Spleen (tissue), 11 donors: ENCODE results near the gene SLC25A18. TPM values are rescaled to one million over a fixed set of nuclear protein-coding genes. Genes with fewer than 3 reads are reported as not detected.

Experiments
- DNase-seq: peaks from one replicate; pipeline ENCODE4 v3.0.0-alpha.2; 2020
- H3K27ac ChIP-seq, 8 donors: fragments of 200-600 bp; sonication (generic) in 7 of 8; 1 replicate in 4 of 8; 2 replicates in 4 of 8; pipeline versions ENCODE4 v1.5.0 to v1.8.0; 2016 to 2021; ENCODE audit warnings: inconsistent platforms in 4 of 8, mild to moderate bottlenecking in 4 of 8, moderate library complexity in 1 of 8
- H3K27me3 ChIP-seq, 7 donors: fragments of 200-600 bp; sonication (generic) in 6 of 7; replicated peaks in 1 of 7; 1 replicate in 4 of 7; 2 replicates in 3 of 7; pipeline versions ENCODE4 v1.5.0 to v1.8.0; 2016 to 2021; ENCODE audit warnings: inconsistent platforms in 3 of 7, mild to moderate bottlenecking in 1 of 7
- H3K36me3 ChIP-seq, 6 donors: fragments of 200-600 bp; sonication (generic) in 5 of 6; 1 replicate in 4 of 6; 2 replicates in 2 of 6; pipeline versions ENCODE4 v1.5.0 to v1.8.0; 2016 to 2021; ENCODE audit warnings: inconsistent platforms in 2 of 6
- H3K4me1 ChIP-seq, 6 donors: fragments of 200-600 bp; sonication (generic) in 5 of 6; 1 replicate in 3 of 6; 2 replicates in 3 of 6; pipeline versions ENCODE4 v1.5.0 to v1.8.0; 2016 to 2021; ENCODE audit warnings: inconsistent platforms in 3 of 6
- H3K4me3 ChIP-seq, 8 donors: fragments of 200-600 bp; sonication (generic) in 7 of 8; 1 replicate in 4 of 8; 2 replicates in 4 of 8; pipeline versions ENCODE4 v1.5.0 to v1.8.0; 2016 to 2021; ENCODE audit warnings: inconsistent platforms in 4 of 8, mild to moderate bottlenecking in 4 of 8, moderate library complexity in 2 of 8
- H3K9me3 ChIP-seq, 8 donors: fragments of 200-600 bp; sonication (generic) in 7 of 8; 1 replicate in 4 of 8; 2 replicates in 4 of 8; pipeline versions ENCODE4 v1.5.0 to v1.8.0; 2016 to 2021; ENCODE audit warnings: inconsistent platforms in 4 of 8
- POLR2A ChIP-seq, 3 donors: fragments of 450-650 bp; IDR thresholded peaks; one replicate each; pipeline ENCODE4 v1.5.1; 2017; ENCODE audit warnings: antibody characterized with exemption in 3 of 3, mild to moderate bottlenecking in 1 of 3
- POLR2AphosphoS5 ChIP-seq, 3 donors: sonication (generic); formaldehyde crosslinking; IDR thresholded peaks; one replicate each; pipeline ENCODE4 v1.5.1; 2017; ENCODE audit warnings: antibody characterized with exemption in 3 of 3
- WGBS, 5 donors: extraction: QIAGEN DNeasy Blood & Tissue Kit in 3 of 5; methylation state at CpG; one replicate each; pipeline versions ENCODE4 v1.1.5 to v1.1.7; 2013 to 2018; 5-methylcytosine and 5-hydroxymethylcytosine counted together
- intact Hi-C: fragments of 100-400 bp; cut with DNase I; formaldehyde crosslinking; loops from one replicate; pipeline ENCODE4 v1.15.0; 2023; ENCODE audit warnings: low total_unique reads
- polyA plus RNA-seq, 3 donors: library from polyadenylated mRNA; stranded (reverse); fragments of 200-250 nt; gene quantifications; one replicate each; pipeline ENCODE4 v1.2.1, GENCODE V29; 2013
- total RNA-seq, 7 donors: library from RNA; depleted of rRNA in 3 of 7; stranded (reverse); fragments of >200 nt in 3 of 7; fragmentation: NEBNext Ultra II Directional in 4 of 7; extraction: Animal tissue kit (Norgen Biotek cat#: 25700) in 4 of 7; gene quantifications; one replicate each; pipeline versions ENCODE4 v1.1.0 to v1.2.1, GENCODE V29; 2016 to 2021
- TF ChIP-seq, protein P1 (sequence below), 11 experiments: fragments of 200-600 bp in 7 of 11; fragments of 450-650 bp in 4 of 11; sonication (generic) in 4 of 11; IDR thresholded peaks in 8 of 11; conservative IDR thresholded peaks in 3 of 11; 1 replicate in 7 of 11; 2 replicates in 4 of 11; pipeline versions ENCODE4 v1.4.0 to v1.8.0; 2016 to 2021; ENCODE audit warnings: antibody characterized with exemption in 11 of 11, inconsistent platforms in 4 of 11, mild to moderate bottlenecking in 1 of 11
- donor health status: healthy with polysubstance abuse.
- donor health status: DM: no; HTN: no; CAD: no; lungs with moderate emphysema.
- donor health status: DM: no; HTN: no; CAD: no.
- donor health status: Bipolar disorder and iron deficiency.
- donor health status: healthy.
- donor health status: DM: no; HTN: no; CAD: no.
- donor health status: DM: yes; HTN: yes; CAD: no.

The SLC25A18 gene
- total and polyA plus RNA-seq, 10 donors = 0.13 to 12.3 (median 3.8) TPM

- no peak for TF ChIP-seq POLR2AphosphoS5 (IDR thresholded peaks at IDR 0.05)
- TF ChIP-seq, protein P1, sequence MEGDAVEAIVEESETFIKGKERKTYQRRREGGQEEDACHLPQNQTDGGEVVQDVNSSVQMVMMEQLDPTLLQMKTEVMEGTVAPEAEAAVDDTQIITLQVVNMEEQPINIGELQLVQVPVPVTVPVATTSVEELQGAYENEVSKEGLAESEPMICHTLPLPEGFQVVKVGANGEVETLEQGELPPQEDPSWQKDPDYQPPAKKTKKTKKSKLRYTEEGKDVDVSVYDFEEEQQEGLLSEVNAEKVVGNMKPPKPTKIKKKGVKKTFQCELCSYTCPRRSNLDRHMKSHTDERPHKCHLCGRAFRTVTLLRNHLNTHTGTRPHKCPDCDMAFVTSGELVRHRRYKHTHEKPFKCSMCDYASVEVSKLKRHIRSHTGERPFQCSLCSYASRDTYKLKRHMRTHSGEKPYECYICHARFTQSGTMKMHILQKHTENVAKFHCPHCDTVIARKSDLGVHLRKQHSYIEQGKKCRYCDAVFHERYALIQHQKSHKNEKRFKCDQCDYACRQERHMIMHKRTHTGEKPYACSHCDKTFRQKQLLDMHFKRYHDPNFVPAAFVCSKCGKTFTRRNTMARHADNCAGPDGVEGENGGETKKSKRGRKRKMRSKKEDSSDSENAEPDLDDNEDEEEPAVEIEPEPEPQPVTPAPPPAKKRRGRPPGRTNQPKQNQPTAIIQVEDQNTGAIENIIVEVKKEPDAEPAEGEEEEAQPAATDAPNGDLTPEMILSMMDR (IDR thresholded peaks at IDR 0.05 in 8 of 11, conservative IDR thresholded peaks at IDR 0.05 in 3 of 11) = no peak
- no peak for TF ChIP-seq POLR2A (IDR thresholded peaks at IDR 0.05)
- peaks cover 2 to 97% (median 76%) of the 10 kb centered on the region in 6 donors for H3K36me3 ChIP-seq
- no peak overlapping the region for H3K4me3 ChIP-seq
- no peaks in the 10 kb centered on the region for H3K27me3 ChIP-seq
- no peaks in the 10 kb centered on the region for H3K9me3 ChIP-seq
- WGBS, 5 donors = 89 to 96% (median 91%) methylated on average over 5 of the region's 5 CpGs
- H3K4me1 ChIP-seq = peaks cover 0 to 24% (median 4%) of the 10 kb centered on the region in 6 donors
- intact Hi-C loops = no loop called here
- peak; percentile 19 for DNase-seq
- no peak overlapping the region for H3K27ac ChIP-seq
Measured at GRCh38 chr22:17592201-17592600, 28.9 kb downstream of the SLC25A18 start.

- intact Hi-C loops = no loop called here
- no peak overlapping the region for H3K27ac ChIP-seq
- H3K36me3 ChIP-seq = peaks cover 10 to 100% (median 97%) of the 10 kb centered on the region in 6 donors
- no peaks in the 10 kb centered on the region for H3K9me3 ChIP-seq
- peaks cover 0 to 24% (median 4%) of the 10 kb centered on the region in 6 donors for H3K4me1 ChIP-seq
- TF ChIP-seq POLR2A (IDR thresholded peaks at IDR 0.05) (no peak), POLR2AphosphoS5 (IDR thresholded peaks at IDR 0.05) (no peak)
- TF ChIP-seq, protein P1 (IDR thresholded peaks at IDR 0.05 in 8 of 11, conservative IDR thresholded peaks at IDR 0.05 in 3 of 11) = no peak
- DNase-seq = peak; percentile 19
- WGBS, 5 donors = 93 to 99% (median 97%) methylated on average over 6 of the region's 6 CpGs
- no peaks in the 10 kb centered on the region for H3K27me3 ChIP-seq
- H3K4me3 ChIP-seq = no peak overlapping the region
Measured at GRCh38 chr22:17596226-17596625, 32.9 kb downstream of the SLC25A18 start.

- DNase-seq = no peak
- Histone ChIP-seq H3K9me3 (no peaks in the 10 kb centered on the region), H3K4me3 (no peak overlapping the region), H3K27me3 (no peaks in the 10 kb centered on the region), H3K36me3 (peaks cover 10 to 100% (median 91%) of the 10 kb centered on the region in 6 donors), H3K4me1 (peaks cover 0 to 24% (median 4%) of the 10 kb centered on the region in 6 donors), H3K27ac (no peak overlapping the region)
- 87 to 100% (median 95%) methylated on average over 2 of the region's 2 CpGs for WGBS, 5 donors
- no peak for TF ChIP-seq POLR2AphosphoS5 (IDR thresholded peaks at IDR 0.05)
- TF ChIP-seq, protein P1 (IDR thresholded peaks at IDR 0.05 in 8 of 11, conservative IDR thresholded peaks at IDR 0.05 in 3 of 11) = no peak
- TF ChIP-seq POLR2A (IDR thresholded peaks at IDR 0.05) = no peak
- intact Hi-C loops = no loop called here
Measured at GRCh38 chr22:17597217-17597616, 33.9 kb downstream of the SLC25A18 start.

DNA sequence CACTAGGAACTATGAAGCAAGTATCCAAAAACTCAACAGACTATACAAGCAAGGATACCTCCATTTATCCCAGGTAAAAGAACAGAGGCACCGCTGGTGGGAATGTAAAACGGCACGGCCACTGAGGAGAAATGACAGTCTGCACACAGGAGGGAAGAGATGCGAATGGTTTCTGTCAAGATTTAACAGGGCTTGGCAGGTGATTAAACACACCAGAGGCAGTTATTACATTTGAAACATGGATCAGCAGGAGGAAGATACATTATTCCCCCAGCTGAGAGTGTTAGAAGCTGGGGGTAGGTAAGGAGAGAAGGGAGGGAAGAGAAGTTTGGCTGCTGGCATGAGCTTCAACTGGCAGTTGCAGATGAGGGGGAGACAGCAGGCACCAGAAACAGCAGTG, 35.0 kb downstream of the SLC25A18 start:
- no peak overlapping the region for H3K4me3 ChIP-seq
- TF ChIP-seq POLR2AphosphoS5 (IDR thresholded peaks at IDR 0.05) (no peak), POLR2A (IDR thresholded peaks at IDR 0.05) (no peak)
- TF ChIP-seq, protein P1 (IDR thresholded peaks at IDR 0.05 in 8 of 11, conservative IDR thresholded peaks at IDR 0.05 in 3 of 11) = no peak
- no peaks in the 10 kb centered on the region for H3K9me3 ChIP-seq
- peaks cover 10 to 100% (median 82%) of the 10 kb centered on the region in 6 donors for H3K36me3 ChIP-seq
- intact Hi-C loops = no loop called here
- H3K4me1 ChIP-seq = peaks cover 0 to 24% (median 4%) of the 10 kb centered on the region in 6 donors
- DNase-seq = peak; percentile 14
- WGBS, 5 donors = 93 to 100% (median 96%) methylated on average over 4 of the region's 4 CpGs
- no peaks in the 10 kb centered on the region for H3K27me3 ChIP-seq
- no peak overlapping the region for H3K27ac ChIP-seq
